LoVo (cell line): ENCODE measurements around the gene ABHD5.

Experiments used
- DNase-seq: peaks from one replicate; pipeline ENCODE4 v3.0.0-alpha.2; 2016; ENCODE audit warnings: low spot score

The ABHD5 gene

DNA sequence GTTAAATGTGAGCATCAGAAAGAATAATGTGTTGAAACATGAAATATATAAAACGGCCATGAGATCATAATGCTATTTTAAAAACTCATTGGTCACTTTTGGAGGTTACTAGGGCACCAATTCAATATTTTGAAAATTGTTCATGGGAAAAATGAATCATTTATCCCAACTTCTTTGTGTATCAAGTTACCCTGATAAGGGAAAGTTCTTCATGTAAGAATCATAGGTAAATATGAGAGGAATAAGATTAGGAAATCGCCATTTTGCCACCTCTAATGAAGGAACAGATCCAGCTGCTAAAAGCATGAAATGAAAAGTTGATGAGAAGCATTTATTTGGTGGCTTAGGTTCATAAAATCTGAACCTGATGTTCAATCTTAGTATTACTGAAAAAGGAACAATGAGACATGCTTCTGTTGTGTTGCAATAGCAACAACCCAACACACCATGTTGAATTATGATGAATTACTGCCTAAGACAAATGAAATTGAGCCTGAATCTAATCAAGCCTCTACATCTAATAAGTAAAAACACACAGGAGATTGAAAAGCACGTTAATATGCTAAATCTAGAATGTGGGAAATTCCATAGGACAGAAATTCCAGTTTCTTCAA is 32.5 kb downstream of the ABHD5 start:
- no peak for DNase-seq

GRCh38 chr3:43726521-43726920 is 35.8 kb downstream of the ABHD5 start:
- DNase-seq = no peak

DNA sequence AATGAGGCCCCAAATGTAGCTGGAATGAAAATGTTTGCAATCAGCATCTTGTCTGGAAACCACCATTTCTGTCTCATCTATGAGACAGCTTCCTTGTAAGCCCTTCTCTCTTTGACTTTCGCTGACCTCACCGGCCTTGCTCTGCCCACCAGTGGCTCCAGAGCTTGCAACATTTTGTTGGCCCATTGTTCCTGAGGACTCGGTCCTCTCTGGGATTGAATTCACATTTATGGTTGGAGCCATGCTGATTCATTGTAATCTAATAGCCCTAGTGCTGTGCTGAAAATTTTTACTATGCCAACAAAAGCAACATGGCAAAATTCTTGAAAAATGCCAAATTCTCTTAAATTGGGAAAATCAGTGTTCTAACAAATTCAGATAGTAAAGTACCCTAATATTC is 37.2 kb downstream of the ABHD5 start:
- no peak for DNase-seq

DNA sequence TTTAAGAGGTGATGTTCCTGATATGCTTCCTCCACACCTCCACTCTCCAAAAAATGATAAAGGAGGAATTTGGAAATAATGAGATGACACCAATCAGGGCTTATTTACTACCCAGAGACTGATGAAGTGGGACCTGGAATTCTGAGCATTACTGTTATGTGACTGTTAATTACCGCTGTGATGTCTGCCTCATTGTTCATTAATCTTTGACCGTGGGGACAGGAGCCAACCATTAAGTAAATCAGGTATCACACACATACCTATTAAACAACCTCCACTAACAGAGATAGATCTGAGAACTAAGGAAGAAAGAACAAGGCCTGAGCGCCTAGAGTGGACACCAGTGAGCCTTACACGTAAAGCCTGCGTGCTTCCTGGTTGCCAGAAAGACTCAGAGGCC is 37.7 kb downstream of the ABHD5 start:
- no peak for DNase-seq

DNA sequence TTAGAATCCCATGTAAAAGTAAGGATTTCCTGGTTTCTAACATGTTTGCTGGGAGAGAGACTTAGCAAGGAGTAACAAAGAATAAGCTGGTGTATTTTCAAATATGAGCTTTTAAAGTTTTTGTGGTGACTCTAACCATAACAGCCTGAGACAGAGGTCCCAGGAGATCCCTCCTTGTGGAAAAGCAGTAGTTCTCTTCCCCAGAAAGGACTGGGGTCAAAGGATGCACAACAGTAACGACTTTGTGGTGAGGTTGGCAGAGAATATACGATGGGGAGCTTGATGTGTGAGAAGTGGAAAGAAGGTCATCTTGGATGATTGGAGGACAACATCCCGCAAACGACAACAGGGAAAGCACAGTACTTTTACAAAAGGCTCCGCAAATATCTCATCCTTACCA is 38.2 kb downstream of the ABHD5 start:
- DNase-seq = no peak

- no peak for DNase-seq
Measured at GRCh38 chr3:43729707-43730414, 39.1 kb downstream of the ABHD5 start.

GRCh38 chr3:43732747-43733425 is 42.1 kb downstream of the ABHD5 start:
- DNase-seq = no peak

- no peak for DNase-seq
Measured at GRCh38 chr3:43733459-43734384, 43.0 kb downstream of the ABHD5 start.

- no peak for DNase-seq
Measured at GRCh38 chr3:43734685-43735084, 43.9 kb downstream of the ABHD5 start.

GRCh38 chr3:43735618-43736017 is 44.9 kb downstream of the ABHD5 start:
- DNase-seq = no peak

DNA sequence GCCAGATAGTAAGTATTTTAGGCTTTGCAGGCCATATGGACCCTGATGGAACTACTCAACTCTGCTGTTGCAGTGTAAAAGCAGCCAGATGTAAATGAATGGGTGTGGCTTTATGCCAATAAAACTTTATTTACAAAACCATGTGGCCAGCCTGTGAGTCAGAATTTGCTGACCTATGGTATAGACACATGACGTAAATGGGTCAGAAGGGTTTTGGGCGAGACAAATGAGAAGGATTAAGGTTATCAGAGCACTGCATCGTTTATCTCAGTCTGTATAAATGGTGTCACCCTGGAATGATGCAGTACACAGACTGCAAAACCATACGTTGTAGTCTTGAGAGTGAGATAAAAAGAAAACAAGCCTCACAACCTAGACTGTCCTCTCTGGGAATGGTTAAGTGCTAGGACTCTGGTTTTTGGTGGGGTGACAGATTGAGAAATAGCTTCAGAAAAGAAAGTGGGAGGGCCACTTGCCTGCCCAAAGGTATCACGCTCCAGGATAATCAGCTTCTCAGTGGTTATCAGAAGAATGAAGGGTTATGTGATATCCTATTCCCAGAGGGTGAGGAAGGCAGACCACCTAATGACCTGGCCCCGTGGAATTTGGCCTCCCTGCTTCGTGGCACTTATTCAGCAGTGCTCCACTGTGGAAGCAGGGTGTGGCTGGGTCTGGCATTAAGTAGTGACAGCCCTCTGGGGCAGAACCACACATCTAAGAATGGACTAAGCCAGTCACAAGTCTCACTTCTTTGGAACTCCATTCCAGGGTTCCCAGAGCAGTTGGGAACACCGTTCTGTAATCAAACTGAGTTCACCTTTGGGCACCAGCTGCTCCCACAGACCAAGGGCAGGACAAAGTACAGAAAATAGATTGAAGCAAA is 46.1 kb downstream of the ABHD5 start:
- peak; percentile 2 for DNase-seq

- no peak for DNase-seq
Measured at GRCh38 chr3:43738305-43738704, 47.6 kb downstream of the ABHD5 start.

- DNase-seq = no peak
Measured at GRCh38 chr3:43742920-43743319, 52.2 kb downstream of the ABHD5 start.

GRCh38 chr3:43747641-43748040 is 56.9 kb downstream of the ABHD5 start:
- DNase-seq = no peak

DNA sequence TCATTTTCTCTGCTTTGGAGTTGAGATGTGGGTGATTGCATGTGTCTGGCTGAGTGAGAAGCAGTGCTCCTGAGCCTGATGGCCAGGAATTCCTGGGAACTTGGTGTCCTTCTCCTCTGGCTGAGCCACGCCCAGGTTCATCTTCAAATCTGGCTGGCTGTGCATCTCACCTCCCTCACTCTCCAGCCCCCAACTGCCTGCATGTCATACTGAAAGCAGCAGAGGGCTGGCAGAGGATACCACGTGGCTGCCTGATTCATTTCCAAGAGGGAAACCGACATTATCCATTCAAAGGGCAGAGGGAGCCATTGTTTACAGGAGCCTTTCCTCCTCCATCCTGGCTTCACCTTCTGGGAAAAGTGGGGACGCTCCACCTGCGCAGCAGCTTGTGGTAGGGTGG is 57.4 kb downstream of the ABHD5 start:
- peak; percentile 3 for DNase-seq

DNA sequence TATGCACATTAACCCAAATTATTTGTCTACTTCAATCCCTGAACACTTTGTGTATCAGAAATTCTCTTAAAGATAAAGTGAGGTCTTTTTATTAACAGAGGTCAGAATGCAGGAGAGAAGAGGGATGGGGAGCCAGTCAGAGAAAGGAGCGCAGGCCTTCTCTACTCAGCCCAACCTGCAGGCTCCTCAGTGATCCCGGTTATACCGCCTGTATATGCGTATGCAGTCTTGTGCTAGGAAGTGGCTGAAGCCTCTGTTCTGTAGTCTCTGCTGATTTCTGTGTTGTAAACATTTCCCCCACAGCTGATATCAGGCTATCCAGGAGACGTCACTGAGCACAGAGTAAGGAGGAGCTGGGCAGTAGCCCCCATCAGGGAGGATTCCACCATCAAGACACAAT is 57.9 kb downstream of the ABHD5 start:
- DNase-seq = no peak

- DNase-seq = no peak
Measured at GRCh38 chr3:43752905-43753304, 62.2 kb downstream of the ABHD5 start.

DNA sequence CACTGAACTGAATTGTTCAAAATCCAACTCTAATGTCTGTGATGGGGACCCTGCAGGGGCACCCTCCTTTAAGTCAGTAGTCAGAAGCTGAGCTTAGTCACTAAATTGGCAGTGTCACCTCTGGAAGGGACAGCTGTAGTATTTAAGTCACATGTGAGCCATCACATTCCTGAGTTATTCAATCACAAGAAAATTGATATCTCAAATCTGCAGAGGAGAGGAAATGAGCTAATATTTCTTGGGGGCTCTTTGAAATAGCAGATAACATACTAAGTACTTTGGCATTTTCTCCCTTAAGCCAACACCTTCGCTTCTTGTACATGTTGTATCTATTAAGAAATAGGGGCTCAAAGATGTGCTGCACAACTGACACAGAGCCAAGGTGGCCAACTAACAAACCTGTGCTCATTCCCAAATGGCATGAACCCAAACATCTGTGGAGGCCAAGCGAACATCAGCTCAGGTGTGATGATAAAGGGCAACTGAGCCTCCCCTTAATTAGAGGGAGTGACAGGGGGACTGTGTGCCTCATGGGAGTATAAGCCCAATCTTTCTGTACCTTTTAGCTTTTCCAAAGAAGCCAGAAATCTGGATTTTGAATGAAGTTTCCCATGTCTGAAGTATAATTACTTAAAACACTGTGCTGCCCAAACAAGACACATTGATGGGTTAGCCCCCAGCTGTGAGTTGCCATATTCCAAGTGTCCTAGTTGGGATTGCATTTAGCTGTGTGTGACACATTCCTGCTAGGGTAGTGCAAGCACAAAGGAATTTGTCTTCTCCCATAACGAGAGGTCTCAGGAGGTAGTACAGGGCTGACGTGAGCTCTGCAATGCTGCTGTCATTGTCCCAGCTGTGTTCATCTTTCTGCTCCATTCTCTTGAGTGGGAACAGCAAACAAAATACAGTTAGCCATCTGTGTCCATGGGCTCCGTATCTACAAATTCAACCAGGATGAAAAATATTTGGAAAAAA is 63.3 kb downstream of the ABHD5 start:
- DNase-seq = no peak

GRCh38 chr3:43755516-43756200 is 64.9 kb downstream of the ABHD5 start:
- no peak for DNase-seq
